K562 (cell line): ENCODE data around the gene LRP1B. TPM values are rescaled to one million over a fixed set of nuclear protein-coding genes. Genes with fewer than 3 reads are reported as not detected.

Experiments
- ATAC-seq: fragments of 200-7000 bp; cut with Tn5 transposase; 3 replicates; pipeline ENCODE4 v1.9.1; 2020; ENCODE audit warnings: moderate library complexity
- BruUV-seq: library from RNA; stranded (reverse); fragments of 400-500 nt; replicated peaks from 2 replicates; lab custom pipeline; 2021; lab: Mats Ljungman, UMichigan
- CTCF ChIA-PET: fragments of 300-600 bp; formaldehyde crosslinking; extraction: SDS; loops from one replicate; lab custom pipeline; 2021; ENCODE audit warnings: low intra/inter-chr PET ratio; lab: Yijun Ruan, JAX
- POLR2A ChIA-PET: fragments of 300-600, 350-650 bp; sonication (Branson Sonifier 250); formaldehyde crosslinking; extraction: SDS; loops from one replicate; lab custom pipeline; 2021; ENCODE audit warnings: antibody characterized with exemption, inconsistent platforms; lab: Yijun Ruan, JAX
- DNase-seq, 4 experiments: peaks; one replicate each; pipeline versions ENCODE4 v3.0.0 to v3.0.0-alpha.2; 2011 to 2018; ENCODE audit warnings: low spot score in 3 of 4, mixed read lengths in 3 of 4; ENCODE audit errors: extremely low read depth in 1 of 4
- FAIRE-seq: peaks from 2 replicates; lab custom pipeline; 2011; peaks lifted over from hg19 to GRCh38; lab: Jason Lieb, UNC
- H2AFZ ChIP-seq: 2 replicates; pipeline ENCODE4 v1.6.0; 2011; ENCODE audit warnings: low read depth, low read length, control low read depth, inconsistent platforms
- H3K27ac ChIP-seq: fragments of 200-600 bp; 3 replicates; pipeline ENCODE4 v1.8.0; 2011; ENCODE audit warnings: low read depth, mild to moderate bottlenecking, control low read depth, inconsistent platforms, low read length, moderate library complexity, mixed read lengths; ENCODE audit errors: extremely low read depth
- H3K27me3 ChIP-seq, 2 experiments: fragments of 300-600 bp in 1 of 2; 2 replicates in 1 of 2; 3 replicates in 1 of 2; pipeline versions ENCODE4 v1.6.0 to v1.8.0; 2011; ENCODE audit warnings: inconsistent platforms in 2 of 2, low read length in 2 of 2, mild to moderate bottlenecking in 1 of 2, mixed read lengths in 1 of 2, moderate library complexity in 1 of 2; ENCODE audit not compliant: control insufficient read depth in 2 of 2, insufficient read depth in 2 of 2
- H3K36me3 ChIP-seq: fragments of 300-600 bp; 3 replicates; pipeline ENCODE4 v1.8.0; 2011; ENCODE audit warnings: mild to moderate bottlenecking, low read length, inconsistent platforms; ENCODE audit not compliant: control insufficient read depth, insufficient read depth
- H3K4me1 ChIP-seq, 2 experiments: fragments of 200-600 bp in 1 of 2; replicated peaks in 1 of 2; 2 replicates in 1 of 2; 3 replicates in 1 of 2; pipeline versions ENCODE4 v1.5.1 to v1.8.0; 2011; ENCODE audit warnings: inconsistent platforms in 2 of 2, low read length in 2 of 2, mild to moderate bottlenecking in 1 of 2, mixed read lengths in 1 of 2, moderate library complexity in 1 of 2; ENCODE audit not compliant: control insufficient read depth in 2 of 2, insufficient read depth in 2 of 2
- H3K4me2 ChIP-seq: 2 replicates; pipeline ENCODE4 v1.6.1; 2011; ENCODE audit warnings: low read length, control low read depth, inconsistent platforms, mixed read lengths; ENCODE audit not compliant: insufficient read depth
- H3K4me3 ChIP-seq: fragments of 200-600 bp; sonication (generic), shearing (Covaris generic); 2 replicates; pipeline ENCODE4 v1.5.1; 2016; ENCODE audit warnings: control low read depth, inconsistent platforms
- H3K79me2 ChIP-seq: fragments of 200-600 bp; 3 replicates; pipeline ENCODE4 v1.8.0; 2011; ENCODE audit warnings: low read length, inconsistent platforms; ENCODE audit not compliant: control insufficient read depth, insufficient read depth
- H3K9ac ChIP-seq, 2 experiments: 2 replicates each; pipeline versions ENCODE4 v1.6.0 to v1.6.1; 2011; ENCODE audit warnings: low read depth in 2 of 2, low read length in 2 of 2, control low read depth in 1 of 2, inconsistent platforms in 1 of 2, mild to moderate bottlenecking in 1 of 2, mixed read lengths in 1 of 2; ENCODE audit not compliant: insufficient read depth in 1 of 2
- H3K9me1 ChIP-seq: one replicate; pipeline ENCODE4 v1.6.0; 2011; ENCODE audit warnings: inconsistent platforms, mild to moderate bottlenecking, low read length, moderate library complexity; ENCODE audit not compliant: control insufficient read depth, insufficient read depth
- H3K9me3 ChIP-seq: replicated peaks from 2 replicates; pipeline ENCODE4 v1.5.1; 2011; ENCODE audit warnings: low read depth, low read length, inconsistent platforms; ENCODE audit not compliant: control insufficient read depth, insufficient read depth
- H4K20me1 ChIP-seq: replicated peaks from 2 replicates; pipeline ENCODE4 v1.6.1; 2011; ENCODE audit warnings: low read length, inconsistent platforms, mixed read lengths; ENCODE audit not compliant: control insufficient read depth, insufficient read depth
- BRCA1 ChIP-seq, 2 experiments: fragments of 450-650 bp in 1 of 2; sonication (generic) in 1 of 2; formaldehyde crosslinking in 1 of 2; IDR thresholded peaks; 2 replicates each; pipeline versions ENCODE4 v1.5.0 to v1.6.1; 2017 to 2020; ENCODE audit warnings: mild to moderate bottlenecking in 1 of 2, missing genetic modification reagents in 1 of 2
- CBX3 ChIP-seq, 2 experiments: IDR thresholded peaks; 1 replicate in 1 of 2; 2 replicates in 1 of 2; pipeline ENCODE4 v1.6.1; 2012; ENCODE audit warnings: inconsistent platforms in 2 of 2, low read length in 2 of 2, borderline replicate concordance in 1 of 2, control low read depth in 1 of 2
- CHD1 ChIP-seq: fragments of 200-600 bp; sonication (generic); IDR thresholded peaks from one replicate; pipeline ENCODE4 v1.6.1; 2012; ENCODE audit warnings: mild to moderate bottlenecking, moderate library complexity, low read length, inconsistent platforms
- GABPB1 ChIP-seq: sonication (generic); formaldehyde crosslinking; IDR thresholded peaks from 2 replicates; pipeline ENCODE4 v1.8.0; 2022; ENCODE audit warnings: mild to moderate bottlenecking, missing genetic modification reagents
- MAX ChIP-seq: sonication (generic); formaldehyde crosslinking; IDR thresholded peaks from 2 replicates; pipeline ENCODE4 v1.9.0; 2022; ENCODE audit warnings: mild to moderate bottlenecking, missing genetic modification reagents
- MIER1 ChIP-seq: fragments of 450-650 bp; IDR thresholded peaks from 2 replicates; pipeline ENCODE4 v1.6.1; 2016; ENCODE audit warnings: antibody characterized with exemption, mild to moderate bottlenecking, low read depth
- MLLT1 ChIP-seq, 2 experiments: fragments of 450-650 bp; IDR thresholded peaks; 2 replicates each; pipeline ENCODE4 v1.6.1; 2016
- SMAD2 ChIP-seq: fragments of 150-350 bp; IDR thresholded peaks from 2 replicates; pipeline ENCODE4 v1.6.1; 2014; ENCODE audit warnings: low read depth, mild to moderate bottlenecking, low read length
- TBL1XR1 ChIP-seq, 2 experiments: IDR thresholded peaks; 2 replicates each; pipeline ENCODE4 v1.6.1; 2012; ENCODE audit warnings: improper control_type of control experiment in 2 of 2, low read length in 2 of 2, mild to moderate bottlenecking in 1 of 2
- ZNF174 ChIP-seq: fragments of 250-450 bp; sonication (Bioruptor Pico); IDR thresholded peaks from 2 replicates; pipeline ENCODE4 v1.4.0; 2020; ENCODE audit warnings: mild to moderate bottlenecking
- WGBS: fragments of 100-300 bp; shearing (Covaris generic); methylation state at CpG from one replicate; pipeline ENCODE4 v1.1.6; 2016; ENCODE audit warnings: low coverage, mixed read lengths; ENCODE audit not compliant: insufficient coverage; ENCODE audit errors: missing lambda C conversion rate; 5-methylcytosine and 5-hydroxymethylcytosine counted together
- in situ Hi-C: fragments of 300-500 bp; cut with MboI; formaldehyde crosslinking; loops from 4 replicates; pipeline ENCODE4 v1.15.0; 2018; ENCODE audit warnings: inconsistent platforms, mixed read lengths
- intact Hi-C: fragments of 100-400 bp; cut with micrococcal nuclease; formaldehyde crosslinking; loops from 2 replicates; pipeline ENCODE4 v1.14.2; 2022
- polyA plus RNA-seq, 8 experiments: library from polyadenylated mRNA; depleted of rRNA in 4 of 8; stranded (reverse) in 5 of 8; unstranded in 3 of 8; fragments of >200 nt; fragmentation: Nextera tagmentation in 2 of 8; fragmentation: Illumina TruSeq in 1 of 8; extraction: Ambion mirVana in 2 of 8; extraction: Trizol in 1 of 8; gene quantifications; 2 replicates each; pipeline versions ENCODE4 v1.2.1 to v1.2.3, GENCODE V29; 2011 to 2014; ENCODE audit warnings: inconsistent platforms in 1 of 8, missing spikeins in 1 of 8
- total RNA-seq, 7 experiments: library from RNA; depleted of rRNA in 6 of 7; stranded (reverse); fragments of >200 nt in 6 of 7; fragmentation: Illumina TruSeq in 2 of 7; extraction: Trizol in 2 of 7; gene quantifications; 2 replicates each; pipeline versions ENCODE4 v1.2.1 to v1.2.3, GENCODE V29; 2011 to 2021; ENCODE audit warnings: low replicate concordance in 1 of 7

The LRP1B gene
- total and polyA plus RNA-seq, 9 of the 15 experiments (the other 6 are each of a cell fraction or from before 2014, with no cell fraction given), result not detected

GRCh38 chr2:140843186-140843585 is 1287.6 kb downstream of the LRP1B start:
- in situ Hi-C loops (no loop called here), intact Hi-C loops (no loop called here)
- BruUV-seq, result no TSS peak
- ATAC-seq, result no peak
- H3K36me3 ChIP-seq, result no peaks in the 10 kb centered on the region
- no peak overlapping the region for H3K4me2 ChIP-seq
- H3K4me3 ChIP-seq, result no peak overlapping the region
- H3K79me2 ChIP-seq, result no peaks in the 10 kb centered on the region
- ChIA-PET POLR2A (no interaction called here), CTCF (no interaction called here)
- H3K9ac ChIP-seq, result no peak overlapping the region
- H3K4me1 ChIP-seq, result no peaks in the 10 kb centered on the region
- FAIRE-seq, result no peak
- TF ChIP-seq CHD1 (no peak), CBX3 (IDR thresholded peaks at IDR 0.05; ENCODE audit: borderline replicate concordance in 1 of 2, low read length in 2 of 2) (no peak), SMAD2 (no peak), TBL1XR1 (IDR thresholded peaks at IDR 0.05; ENCODE audit: low read length in 2 of 2) (no peak), MAX (CRISPR knock-in tag) (no peak), ZNF174 (CRISPR knock-in tag) (no peak), MIER1 (no peak), BRCA1 (IDR thresholded peaks at IDR 0.05) (no peak), BRCA1 (CRISPR knock-in tag; IDR thresholded peaks at IDR 0.05) (no peak), GABPB1 (CRISPR knock-in tag) (no peak), MLLT1 (IDR thresholded peaks at IDR 0.05) (no peak)
- no peaks in the 10 kb centered on the region for H3K9me3 ChIP-seq
- H3K27me3 ChIP-seq, result no peaks in the 10 kb centered on the region
- no peaks in the 10 kb centered on the region for H3K9me1 ChIP-seq
- no peak for DNase-seq
- 13% methylated on average over 1 of the region's 1 CpG for WGBS
- H4K20me1 ChIP-seq, result no peaks in the 10 kb centered on the region
- H2AFZ ChIP-seq, result no peak overlapping the region
- no peak overlapping the region for H3K27ac ChIP-seq
